ENCODE data around the gene TAP1. TPM values are rescaled to one million over a fixed set of nuclear protein-coding genes. Genes with fewer than 3 reads are reported as not detected.

The TAP1 gene
- total RNA-seq, 1 donor from 2014 or later: 51.2 TPM

DNA sequence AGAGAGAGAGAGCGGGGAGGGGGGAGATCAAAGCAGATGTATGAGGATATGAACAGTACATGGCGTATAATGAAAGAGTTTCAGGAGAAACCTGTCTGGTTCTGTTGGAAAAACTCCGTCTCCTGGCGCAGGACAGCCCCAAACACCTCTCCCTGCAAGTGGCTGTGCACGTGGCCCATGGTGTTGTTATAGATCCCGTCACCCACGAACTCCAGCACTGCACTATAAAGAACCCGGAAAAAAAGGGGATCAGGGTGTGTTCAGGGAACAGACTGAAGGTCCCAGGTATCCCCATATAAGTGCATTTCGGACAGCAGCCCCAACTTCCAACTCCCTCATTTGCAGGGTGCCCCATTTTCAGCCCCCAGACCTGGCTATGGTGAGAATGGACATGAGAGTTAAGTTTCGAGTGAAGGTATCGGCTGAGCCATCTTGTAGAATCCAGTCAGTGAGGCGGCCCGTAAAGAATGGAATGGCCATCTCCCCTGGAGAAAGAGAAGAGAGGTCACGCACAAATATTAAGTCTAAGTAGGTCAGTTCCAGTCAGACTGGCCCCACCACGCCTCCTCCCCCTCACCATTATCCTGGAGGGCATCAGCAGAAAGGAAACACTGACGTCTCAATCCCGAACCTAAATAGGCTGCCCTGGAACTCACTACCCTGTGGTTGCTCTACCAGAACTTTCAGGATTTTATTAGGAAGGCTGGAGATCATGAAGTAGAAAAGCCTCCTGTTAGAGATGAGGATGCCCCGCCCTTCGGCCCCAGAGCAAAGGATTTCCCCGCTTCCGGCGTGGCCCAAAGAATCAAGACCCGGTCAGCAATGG is 1.3 kb downstream of the TAP1 start:
- intact Hi-C loops (cut with DNase I): loop anchor here (2.0 to 10.0 kb wide), 3 partner anchors 121 to 1647 kb away; no protein-coding TSS in a partner anchor
- DNase-seq (ENCODE audit: low spot score in 2 of 2): peak in 1 of 2 donors; percentile 74
- Histone ChIP-seq H3K9me3 (no peaks in the 10 kb centered on the region), H3K27ac (peak overlapping the region; percentile 92 to 97), H3K36me3 (peaks cover 29 to 35% of the 10 kb centered on the region in 2 donors), H3K27me3 (no peaks in the 10 kb centered on the region), H3K4me3 (peak overlapping the region; percentile 86 to 89), H3K4me1 (peaks cover 4 to 9% of the 10 kb centered on the region in 2 donors)
- TF ChIP-seq CTCF (IDR thresholded peaks at IDR 0.05): no peak

- H3K4me3 ChIP-seq: no peak overlapping the region
These were observed 2.5 kb downstream of the TAP1 start for GRCh38 chr6:32851025-32851424.

GRCh38 chr6:32849126-32849525 is 4.4 kb downstream of the TAP1 start:
- no peaks in the 10 kb centered on the region for H3K27me3 ChIP-seq
- peaks cover 44 to 55% of the 10 kb centered on the region in 2 donors for H3K36me3 ChIP-seq
- H3K9me3 ChIP-seq: no peaks in the 10 kb centered on the region
- intact Hi-C loops (cut with DNase I): no loop called here
- no peak overlapping the region for H3K4me3 ChIP-seq
- DNase-seq (ENCODE audit: low spot score in 2 of 2): no peak
- H3K27ac ChIP-seq: no peak overlapping the region
- TF ChIP-seq CTCF (IDR thresholded peaks at IDR 0.05): no peak
- peaks cover 6 to 9% of the 10 kb centered on the region in 2 donors for H3K4me1 ChIP-seq

More at GRCh38 chr6:32851025-32851424, 2.5 kb downstream of the TAP1 start:
- peaks cover 4 to 9% of the 10 kb centered on the region in 2 donors for H3K4me1 ChIP-seq
- H3K36me3 ChIP-seq: peaks cover 40 to 48% of the 10 kb centered on the region in 2 donors
- no peaks in the 10 kb centered on the region for H3K27me3 ChIP-seq
- peak overlapping the region; percentile 92 to 97 for H3K27ac ChIP-seq
- no peak for DNase-seq (ENCODE audit: low spot score in 2 of 2)
- no peaks in the 10 kb centered on the region for H3K9me3 ChIP-seq
- intact Hi-C loops (cut with DNase I): loop anchor here (5.0 to 10.0 kb wide), 2 partner anchors 654 to 1646 kb away; no protein-coding TSS in a partner anchor
- no peak for TF ChIP-seq CTCF (IDR thresholded peaks at IDR 0.05)

DNA sequence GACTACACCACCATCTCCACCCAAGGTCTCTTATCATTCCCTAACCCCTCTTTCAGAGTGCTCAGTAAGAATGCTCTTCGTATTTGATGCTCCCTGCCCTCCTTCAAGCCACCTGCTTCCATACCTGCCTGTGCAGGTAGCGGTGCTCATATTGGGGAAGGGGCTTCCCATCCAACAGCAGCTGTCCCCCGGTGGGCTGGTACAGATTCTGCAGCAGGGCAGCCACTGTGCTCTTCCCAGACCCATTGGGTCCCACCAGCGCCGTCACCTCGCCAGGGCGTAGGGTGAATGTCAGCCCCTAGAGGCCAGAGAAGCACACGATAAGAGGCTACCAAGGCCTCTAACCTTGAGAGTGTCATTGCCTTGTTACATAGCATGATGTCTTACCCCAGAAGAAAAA is 5.7 kb downstream of the TAP1 start:
- H3K36me3 ChIP-seq: peaks cover 44 to 55% of the 10 kb centered on the region in 2 donors
- no peaks in the 10 kb centered on the region for H3K9me3 ChIP-seq
- TF ChIP-seq CTCF (IDR thresholded peaks at IDR 0.05): no peak
- peaks cover 6 to 9% of the 10 kb centered on the region in 2 donors for H3K4me1 ChIP-seq
- H3K4me3 ChIP-seq: no peak overlapping the region
- intact Hi-C loops (cut with DNase I): no loop called here
- no peak overlapping the region for H3K27ac ChIP-seq
- no peak for DNase-seq (ENCODE audit: low spot score in 2 of 2)
- H3K27me3 ChIP-seq: no peaks in the 10 kb centered on the region

DNA sequence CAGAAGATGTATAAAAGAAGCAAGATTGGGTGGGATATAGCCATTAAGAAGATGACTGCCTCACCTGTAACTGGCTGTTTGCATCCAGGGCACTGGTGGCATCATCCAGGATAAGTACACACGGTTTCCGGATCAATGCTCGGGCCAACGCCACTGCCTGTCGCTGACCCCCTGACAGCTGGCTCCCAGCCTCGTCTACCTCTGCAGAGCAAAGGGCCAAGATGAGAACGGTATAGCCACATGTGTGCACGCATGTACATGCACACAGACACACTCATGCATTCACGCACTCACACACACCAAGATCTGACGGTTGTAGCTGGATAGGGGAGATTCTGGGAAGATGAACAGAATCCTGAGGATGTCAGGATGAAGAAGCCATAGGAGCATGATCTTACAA is 6.5 kb downstream of the TAP1 start:
- no peak overlapping the region for H3K4me3 ChIP-seq
- intact Hi-C loops (cut with DNase I): no loop called here
- no peaks in the 10 kb centered on the region for H3K9me3 ChIP-seq
- H3K27ac ChIP-seq: no peak overlapping the region
- DNase-seq (ENCODE audit: low spot score in 2 of 2): no peak
- H3K36me3 ChIP-seq: peaks cover 44 to 55% of the 10 kb centered on the region in 2 donors
- no peak for TF ChIP-seq CTCF (IDR thresholded peaks at IDR 0.05)
- peaks cover 5 to 6% of the 10 kb centered on the region in 2 donors for H3K4me1 ChIP-seq
- no peaks in the 10 kb centered on the region for H3K27me3 ChIP-seq
